NCI-H82 (cell line): ENCODE measurements around the gene NBAS.

ENCODE experiments used
- DNase-seq: peaks from one replicate; lab custom pipeline; 2025; lab: John Stamatoyannopoulos, UW

NBAS gene

DNA sequence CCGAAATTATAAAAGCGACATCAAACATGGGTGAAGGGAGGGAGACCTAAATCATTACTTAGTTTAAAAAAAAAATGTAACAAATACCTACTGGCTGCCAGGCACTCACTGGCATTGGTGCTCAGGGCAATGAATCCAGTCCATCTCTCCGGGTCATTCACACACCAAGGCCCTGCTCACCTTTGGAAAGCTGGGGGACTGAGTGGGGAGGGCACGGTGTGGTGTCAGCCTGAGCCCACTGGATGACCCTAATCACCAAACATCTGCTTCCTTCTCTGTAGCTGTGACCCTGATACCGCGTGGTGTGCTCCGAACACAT is 30.2 kb upstream of the NBAS start:
- no peak for DNase-seq

DNA sequence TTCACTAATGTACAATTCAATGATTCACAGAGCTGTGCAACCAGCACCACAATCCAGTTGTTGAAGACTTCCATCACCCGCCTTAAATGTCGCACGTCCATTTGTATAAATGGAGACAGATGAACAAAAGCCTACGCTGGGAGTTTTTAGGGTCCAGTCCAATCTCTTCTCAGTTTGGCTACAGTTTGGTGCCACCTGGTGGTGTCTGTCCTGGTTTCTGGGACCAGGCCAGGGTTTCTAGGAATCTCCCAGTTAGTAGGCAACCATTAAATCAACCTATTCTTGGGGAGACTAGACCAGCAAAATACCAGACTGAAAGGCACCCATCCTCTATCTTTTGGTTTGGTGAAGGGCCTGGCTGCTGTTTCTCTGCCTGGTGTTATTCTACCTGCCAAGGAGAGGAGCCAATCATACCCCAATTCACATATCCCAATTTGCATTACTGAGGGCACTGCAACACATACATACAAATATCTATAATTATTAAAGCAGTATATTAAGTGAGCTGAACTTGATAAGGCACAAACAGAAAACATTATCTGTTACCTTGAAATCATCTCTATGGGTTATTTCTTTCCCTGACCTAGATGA is 27.3 kb upstream of the NBAS start:
- DNase-seq = peak; percentile 87

DNA sequence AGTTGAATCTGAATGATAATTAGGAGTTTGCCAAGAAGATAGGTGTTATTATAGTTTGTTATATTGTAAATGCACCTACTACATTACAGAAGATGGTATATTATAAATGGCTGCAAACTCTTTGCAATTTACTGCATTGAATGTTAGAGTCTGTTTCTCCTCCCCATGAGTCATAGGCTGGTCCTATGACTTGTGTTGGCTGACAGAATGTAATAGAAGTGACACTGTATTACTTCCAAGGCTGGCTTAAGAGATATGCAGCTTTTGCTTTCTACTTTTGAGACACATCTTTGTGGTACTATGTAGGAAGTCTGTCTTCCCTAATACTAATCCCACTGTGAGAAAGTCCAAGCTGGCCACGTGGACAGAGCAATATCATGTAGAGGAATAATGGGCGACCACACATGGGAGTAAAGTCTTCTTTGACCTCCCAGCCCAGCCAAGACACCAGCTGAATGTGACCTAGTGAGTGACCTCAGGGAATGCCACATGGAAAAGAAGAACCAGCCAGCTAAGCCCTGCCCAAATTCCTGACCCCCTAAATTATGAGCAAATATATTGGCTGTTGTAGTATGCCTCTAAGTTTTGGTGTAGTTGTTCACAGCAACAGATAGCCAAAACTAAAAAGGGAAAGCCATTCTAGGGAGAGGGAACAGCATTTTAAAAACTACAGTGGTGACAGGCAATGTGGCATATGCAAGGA is 23.8 kb upstream of the NBAS start:
- DNase-seq = no peak

DNA sequence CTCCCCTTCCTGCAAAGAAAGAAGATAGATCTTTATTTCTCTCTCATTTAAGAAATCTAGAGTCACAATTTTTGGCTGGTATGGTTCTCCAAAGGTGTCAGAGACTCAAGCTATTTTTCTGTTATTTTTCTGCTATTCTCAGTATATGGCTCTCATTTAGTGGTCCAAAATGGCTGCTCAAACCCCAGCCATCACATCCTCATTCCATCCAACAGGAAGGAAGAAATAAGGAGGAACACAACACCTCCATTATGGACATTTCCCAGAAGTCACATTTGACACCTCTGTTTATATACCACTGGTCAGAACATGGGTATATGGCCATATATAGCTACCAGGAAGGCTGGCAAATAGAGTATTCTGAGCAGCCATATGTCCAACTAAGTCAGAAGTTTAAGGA is 23.2 kb upstream of the NBAS start:
- no peak for DNase-seq

DNA sequence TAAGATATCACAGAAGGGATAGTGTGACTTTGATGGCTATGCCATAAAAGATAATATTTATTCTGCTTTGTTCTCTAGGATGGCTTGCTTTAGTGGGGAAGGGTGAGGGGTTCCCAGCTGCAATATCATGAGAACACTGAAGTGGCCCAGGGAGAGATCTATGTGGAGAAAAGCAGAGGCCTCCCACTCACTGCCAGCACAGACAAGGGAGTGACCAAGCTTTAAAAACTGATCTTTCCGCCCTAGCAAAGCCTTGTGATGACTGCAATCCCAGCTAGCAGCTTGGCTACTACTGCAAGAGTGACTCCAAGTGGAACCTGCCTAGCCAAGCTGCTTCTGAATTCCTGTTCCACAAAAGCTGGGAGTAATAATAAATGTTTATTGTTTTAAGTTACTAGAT is 22.7 kb upstream of the NBAS start:
- DNase-seq = no peak

DNA sequence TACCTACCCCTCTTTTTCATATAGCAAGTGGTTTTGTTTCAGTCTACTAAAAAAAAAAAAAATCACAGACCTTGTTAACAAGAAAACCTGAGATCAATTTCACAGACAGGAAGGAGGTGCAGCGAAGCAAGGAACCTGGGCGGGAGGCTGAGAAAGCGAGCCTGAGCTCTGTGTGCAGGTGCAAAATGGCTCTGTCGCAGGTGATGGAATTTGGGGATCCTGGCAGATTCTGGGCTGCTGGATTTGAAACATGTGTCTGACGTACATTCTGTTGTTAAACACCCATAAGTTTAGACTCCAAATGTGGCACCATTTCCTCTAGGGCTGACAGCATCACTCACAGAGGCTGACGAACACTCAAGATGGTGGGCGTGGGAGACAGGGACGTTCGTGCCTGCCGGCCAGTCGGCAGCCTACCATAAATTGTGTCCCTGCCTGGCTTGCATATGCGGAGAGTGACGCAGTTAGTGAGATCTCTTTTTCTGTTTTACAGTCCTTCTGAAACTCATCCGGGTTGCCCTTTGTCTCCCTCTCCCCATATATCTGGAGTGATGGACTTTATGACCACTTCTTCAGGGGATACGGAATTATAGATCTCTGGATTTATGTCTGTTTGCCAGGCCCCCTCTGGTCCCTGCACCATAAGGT is 21.7 kb upstream of the NBAS start:
- no peak for DNase-seq

DNA sequence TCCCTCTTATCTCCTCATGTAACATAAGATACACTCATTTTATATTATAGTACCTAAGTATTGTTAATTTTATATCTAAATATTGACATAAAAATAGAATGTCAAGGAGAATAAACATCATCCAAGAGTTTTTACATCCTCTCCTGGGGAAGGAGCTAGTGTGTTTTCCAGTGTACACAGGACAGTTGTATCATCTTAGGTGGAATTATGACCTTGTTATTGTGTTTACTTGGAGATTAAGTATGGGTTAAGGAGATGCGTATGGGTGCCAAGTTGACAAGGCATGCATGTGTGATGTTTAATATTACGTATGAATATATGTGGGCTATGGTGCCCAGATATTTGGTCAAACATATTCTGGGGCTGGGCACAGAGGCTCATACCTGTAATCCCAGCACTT is 19.3 kb upstream of the NBAS start:
- DNase-seq = no peak

DNA sequence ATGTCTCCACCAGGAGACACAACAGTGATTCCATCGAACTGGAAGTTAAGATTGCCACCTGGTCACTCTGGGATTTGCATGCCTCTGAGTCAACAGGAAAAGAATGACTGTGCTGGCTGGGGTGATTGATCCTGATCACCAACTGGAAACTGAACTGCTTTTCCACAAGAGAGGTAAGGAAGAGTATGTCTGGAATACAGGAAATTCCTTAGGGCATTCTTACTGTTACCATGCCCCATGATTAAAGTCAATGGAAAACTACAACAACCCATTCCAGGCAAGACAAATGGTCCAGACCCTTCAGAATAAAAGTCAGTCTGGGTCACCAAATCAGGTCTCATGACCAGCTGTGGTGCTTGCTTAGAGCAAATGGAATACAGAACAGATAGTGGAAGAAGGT is 18.5 kb upstream of the NBAS start:
- DNase-seq = no peak

DNA sequence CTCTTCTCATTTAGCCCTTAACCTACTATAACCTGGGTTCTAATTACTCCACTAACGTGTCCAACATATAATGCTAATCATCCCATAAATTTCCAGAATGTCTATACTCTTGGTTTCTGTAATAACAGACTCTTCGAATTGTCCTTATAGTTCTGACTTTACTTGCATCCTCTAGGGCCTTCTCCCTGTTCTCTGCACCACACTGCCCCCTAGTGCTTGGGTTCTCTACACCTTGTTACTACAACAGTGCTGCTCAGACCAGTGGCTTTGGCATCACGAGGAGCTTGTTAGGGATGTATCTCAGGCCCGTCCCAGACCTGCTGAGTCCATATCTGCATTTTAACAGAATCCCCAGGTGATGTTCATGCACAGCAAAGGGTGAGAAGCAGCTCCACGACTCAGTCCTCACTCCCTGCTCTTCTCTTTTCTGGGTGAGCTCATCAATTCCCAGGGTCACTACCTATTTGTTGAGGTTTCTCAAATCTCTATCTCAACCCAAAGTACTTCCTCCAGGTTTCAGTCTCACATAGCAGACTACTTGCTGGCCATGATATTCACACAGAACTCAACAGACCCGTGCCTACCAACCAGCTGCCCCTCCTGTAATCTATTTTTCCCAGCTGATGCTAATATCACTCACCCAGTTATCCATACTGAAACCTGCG is 16.1 kb upstream of the NBAS start:
- DNase-seq = peak; percentile 95

DNA sequence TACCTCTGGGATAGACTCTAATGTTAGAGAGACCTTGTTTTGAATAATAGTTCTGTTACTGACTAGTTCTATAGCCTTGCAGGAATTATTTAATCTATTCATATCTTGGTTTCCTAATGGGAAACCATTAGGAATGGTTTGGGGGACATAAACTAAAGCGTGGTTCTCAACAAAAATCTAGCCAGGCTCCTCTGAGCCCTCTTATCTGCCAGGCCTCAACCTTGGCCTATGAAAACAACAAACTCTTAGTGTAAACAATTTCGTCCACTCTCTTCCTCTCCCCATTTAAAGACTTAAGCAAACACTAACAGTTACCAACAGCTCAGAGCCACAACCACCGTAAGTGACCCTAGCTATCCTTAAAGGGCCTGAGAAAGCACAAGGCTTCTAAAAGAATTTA is 10.6 kb upstream of the NBAS start:
- DNase-seq = no peak

DNA sequence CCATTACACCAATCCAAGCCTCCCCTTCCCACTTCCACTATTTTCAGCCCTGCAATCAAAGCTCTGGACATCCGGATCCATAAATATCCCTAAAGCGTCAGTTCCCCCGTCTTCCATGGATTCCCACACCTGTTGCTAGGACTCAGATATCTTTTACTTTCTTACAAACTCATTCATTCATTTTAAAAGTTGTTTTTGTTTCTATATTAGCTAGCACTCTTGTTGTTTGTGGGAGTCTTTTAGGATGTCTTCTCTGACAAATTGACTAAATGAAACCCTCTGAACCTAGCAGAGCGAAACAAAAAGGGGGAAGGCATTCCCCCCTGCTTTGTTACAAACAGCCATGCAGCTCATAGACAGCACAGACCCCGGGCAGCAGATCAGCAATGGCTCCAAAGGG is 9.0 kb upstream of the NBAS start:
- DNase-seq = no peak

DNA sequence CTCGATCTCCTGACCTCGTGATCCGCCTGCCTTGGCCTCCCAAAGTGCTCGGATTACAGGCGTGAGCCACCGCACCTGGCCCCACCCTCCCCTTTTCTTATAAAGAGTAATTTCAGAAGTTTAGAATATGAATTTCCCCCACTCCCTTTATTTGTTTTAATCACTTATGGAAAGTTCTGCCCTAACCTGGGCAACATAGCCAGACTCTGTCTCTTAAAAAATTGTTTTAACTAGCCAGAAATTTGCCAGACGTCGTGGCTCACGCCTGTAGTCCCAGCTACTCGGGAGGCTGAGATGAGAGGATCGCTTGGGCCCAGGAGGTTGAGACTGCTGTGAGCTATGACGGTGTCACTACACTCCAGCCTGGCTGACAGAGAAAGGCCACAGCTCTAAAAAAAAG is 7.7 kb upstream of the NBAS start:
- no peak for DNase-seq

DNA sequence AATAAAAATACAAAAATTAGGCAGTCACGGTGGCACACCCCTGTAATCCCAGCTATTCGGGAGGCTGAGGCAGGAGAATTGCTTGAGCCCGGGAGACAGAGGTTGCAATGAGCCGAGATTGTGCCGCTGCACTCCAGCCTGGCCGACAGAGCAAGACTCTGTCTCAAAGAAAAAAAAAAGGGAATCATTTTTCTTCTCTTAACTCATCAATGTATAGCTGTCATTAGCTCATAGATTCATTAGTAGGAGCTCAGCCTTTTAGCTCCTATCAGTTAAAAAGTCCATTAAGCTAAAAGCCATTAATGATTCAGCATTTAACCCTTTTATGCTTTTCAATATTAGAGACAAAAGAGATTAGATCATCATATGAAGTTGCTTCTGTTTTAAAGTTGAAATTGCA is 5.8 kb upstream of the NBAS start:
- DNase-seq = no peak

DNA sequence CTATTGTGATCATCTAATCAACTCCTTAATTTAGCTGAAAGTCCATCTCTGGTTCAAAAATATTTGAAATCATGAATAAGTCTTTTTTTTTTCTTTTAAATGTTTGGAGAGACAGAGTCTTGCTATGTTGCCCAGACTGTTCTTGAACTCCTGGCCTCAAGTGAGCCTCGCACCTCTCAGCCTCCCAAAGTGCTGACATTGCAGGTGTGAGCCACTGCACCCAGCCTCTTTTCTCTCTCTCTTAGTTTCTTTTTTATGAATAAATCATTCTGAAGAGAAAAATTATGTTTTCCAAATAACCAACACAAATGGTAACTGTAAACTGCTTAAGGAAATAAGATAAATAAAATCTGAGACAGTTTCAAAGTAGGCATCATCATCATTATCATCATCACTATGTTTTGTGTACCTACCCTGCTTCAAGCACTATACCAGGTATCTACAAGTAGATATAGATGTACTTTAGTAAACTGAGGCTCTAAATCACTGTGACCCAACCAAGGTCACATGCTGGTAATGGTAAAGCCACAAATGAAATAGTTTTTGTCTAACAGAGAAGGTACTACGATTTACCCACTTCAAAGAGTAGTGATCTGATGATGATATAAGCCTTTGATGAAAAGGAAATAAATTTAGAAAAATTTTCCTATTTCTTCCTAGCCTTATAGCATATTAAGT is 5.0 kb upstream of the NBAS start:
- no peak for DNase-seq

DNA sequence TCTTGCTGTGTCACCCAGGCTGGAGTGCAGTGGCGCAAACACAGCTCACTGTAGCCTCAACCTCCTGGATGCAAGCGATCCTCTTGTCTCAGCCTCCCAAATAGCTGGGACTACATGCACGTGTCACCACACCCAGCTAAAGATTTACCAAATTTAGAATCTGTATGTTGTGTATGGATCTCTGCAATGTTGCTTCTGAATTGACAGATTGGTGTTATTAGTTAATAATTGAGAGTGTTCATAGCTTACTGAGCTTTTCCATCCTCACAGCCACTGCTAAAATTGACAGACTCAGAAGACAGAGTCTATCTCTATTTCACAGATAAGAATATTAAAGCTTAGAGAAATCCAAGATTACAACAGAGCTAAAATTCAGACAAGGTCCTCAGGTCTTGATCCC is 4.3 kb upstream of the NBAS start:
- no peak for DNase-seq

DNA sequence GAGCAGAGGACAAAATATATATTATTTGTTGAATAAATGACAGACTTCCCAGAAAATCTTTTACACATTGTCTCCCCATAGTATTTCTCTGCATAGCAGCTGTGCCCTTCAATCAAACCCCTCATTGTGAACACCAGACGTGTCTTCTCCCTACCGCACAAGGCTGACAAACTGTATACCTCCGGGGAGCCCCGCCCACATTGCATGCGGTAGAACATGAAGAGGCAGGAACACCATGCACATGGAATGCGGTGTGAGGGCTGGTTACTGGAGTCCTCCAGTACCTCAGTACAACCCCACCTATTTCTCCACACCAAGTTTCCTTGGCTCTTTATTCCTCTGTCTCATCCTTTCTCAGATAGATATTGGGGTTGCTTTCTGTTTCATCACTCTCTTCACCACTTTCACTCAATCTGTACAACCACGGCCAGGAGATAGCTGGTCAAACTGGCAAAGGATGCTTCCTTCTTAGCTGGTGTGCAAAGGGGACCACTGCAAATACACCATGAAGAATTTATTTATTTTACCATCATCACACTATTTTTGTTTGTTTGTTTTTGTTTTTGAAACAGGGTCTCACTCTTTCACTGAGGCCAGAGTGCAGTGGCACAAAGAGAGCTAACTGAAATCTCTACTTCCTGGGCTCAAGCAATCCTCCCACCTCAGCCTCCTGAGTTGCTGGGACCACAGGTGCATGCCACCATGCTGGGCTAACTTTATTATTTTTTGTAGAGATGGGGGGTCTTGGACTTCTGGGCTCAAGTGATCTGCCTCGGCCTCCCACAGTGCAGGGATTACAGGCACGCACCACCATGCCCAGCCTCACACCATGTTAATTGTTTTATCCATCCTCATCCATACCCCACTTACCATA is 2.3 kb upstream of the NBAS start:
- no peak for DNase-seq

DNA sequence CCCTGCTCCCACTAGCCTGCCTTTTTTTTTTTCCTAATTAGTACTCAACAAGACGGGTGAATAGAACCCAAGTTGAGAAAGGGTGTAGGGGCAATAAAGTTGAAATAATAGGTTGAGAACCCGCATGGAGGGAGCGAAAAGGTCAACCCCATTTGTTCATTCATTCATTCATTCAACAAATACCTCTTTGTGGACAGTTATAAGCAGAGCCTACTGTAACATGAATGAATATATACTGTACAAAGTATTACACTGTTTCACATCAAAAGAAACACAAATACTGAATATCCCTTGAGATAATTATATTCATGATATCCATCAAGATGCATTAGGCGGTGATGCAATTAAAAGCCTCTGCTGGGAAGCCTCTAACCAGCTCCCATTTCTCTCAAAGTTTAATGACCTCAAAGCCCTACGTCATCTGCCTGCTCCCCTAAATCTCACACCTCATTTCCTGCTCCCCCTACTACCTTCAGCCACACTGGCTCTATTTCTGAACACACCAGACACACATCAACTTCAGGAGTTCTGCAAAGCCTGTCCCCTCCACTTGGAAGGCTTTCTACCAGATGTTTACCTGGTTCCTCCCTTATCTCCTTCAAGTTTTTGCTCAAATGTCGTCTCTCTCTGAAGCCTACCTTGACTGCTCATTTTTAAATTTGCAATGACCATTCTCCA is 1.4 kb upstream of the NBAS start:
- no peak for DNase-seq

DNA sequence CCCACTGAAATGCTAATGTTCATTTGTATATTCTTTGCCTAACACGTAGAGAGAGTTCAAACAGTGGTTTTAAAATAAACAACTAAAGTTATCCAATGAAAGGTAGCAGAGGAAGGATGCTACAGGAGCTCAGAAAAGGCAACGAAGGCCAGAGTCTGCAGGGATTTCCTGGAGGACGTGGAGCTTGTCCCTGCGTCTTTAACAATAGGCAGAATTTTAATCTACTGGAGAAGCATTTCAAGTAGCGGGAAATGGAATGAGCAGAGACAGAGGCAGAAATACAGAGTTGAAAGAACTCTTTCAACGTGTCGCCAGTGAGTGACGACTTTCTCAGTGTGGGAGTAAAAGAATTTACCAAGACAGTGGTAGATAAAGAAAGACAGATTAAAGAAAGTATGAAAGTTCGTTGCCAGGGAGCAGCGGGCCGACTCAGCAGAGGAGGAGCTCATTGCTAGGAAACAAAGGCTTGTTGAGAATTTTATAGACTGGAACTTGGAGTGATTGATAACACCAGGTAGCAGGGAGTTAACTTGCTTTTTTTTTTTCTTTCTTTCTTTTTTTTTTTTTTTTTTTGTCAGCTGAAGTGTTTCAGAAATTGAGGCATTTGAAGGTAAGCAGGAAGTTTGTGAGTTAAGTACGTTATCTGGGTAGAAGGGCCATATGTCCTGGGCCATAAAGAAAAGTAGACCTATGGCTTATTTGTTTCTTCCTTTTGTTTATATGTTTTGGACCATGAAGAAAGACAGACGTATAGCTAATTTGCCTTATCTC is 625 bp upstream of the NBAS start:
- peak; percentile 68 for DNase-seq

DNA sequence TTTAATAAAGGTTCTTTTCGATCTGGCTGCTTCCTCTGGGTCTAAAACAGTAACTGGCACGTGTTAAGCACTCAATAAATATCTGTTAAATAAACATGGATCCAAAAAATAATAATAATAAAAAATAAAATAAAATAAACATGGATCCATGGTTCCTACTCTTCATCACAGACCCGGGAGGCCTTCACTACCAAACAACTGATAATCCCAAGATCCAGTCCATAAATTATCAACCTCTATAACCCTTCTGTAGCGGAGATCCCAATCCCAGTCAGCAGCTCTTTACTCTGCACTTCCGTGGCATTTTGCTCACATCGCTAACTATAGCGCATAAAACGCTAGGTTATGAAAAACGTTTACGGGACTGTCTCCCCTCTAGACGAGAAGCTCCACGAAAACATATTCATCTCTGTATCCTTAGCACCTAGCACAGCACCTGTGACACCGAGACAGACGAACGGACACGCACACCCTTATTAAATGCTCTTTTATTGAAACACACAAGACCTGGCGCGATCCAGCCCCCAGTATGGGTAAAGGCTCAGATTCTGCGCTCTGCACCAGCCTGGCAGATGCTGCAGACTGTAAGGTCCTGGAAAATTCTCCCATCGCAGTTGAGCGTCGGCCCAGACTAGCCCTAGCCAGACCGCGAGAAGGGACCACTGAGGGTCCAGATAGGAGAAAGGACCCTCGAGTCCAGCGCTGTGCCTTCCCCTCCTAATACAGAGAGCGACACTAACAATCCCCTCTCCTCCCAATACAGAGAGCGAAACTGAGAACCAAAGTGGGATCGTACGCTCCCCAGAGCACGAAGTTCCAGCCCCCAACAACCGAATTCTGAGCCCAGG is 770 bp downstream of the NBAS start:
- peak; percentile 68 for DNase-seq
